Stimulated activated CD4-positive, alpha-beta T cell treated with anti-CD3 and anti-CD28 coated beads, Interleukin-12 subunit alpha, Interleukin-12 subunit beta, amount 100 ng/mL, for 24 hours (primary cell): Measurements from ENCODE around the gene NTM.
"Not testable (repeated sequence)": the region's sequence is repeated elsewhere in the genome, so short reads cannot be mapped to it uniquely, and the experiment has no call there.

Experiments used
- DNase-seq, 2 experiments: peaks; one replicate each; pipeline ENCODE4 v3.0.0-alpha.2; 2020; ENCODE audit warnings: low read depth in 2 of 2

The NTM gene

DNA sequence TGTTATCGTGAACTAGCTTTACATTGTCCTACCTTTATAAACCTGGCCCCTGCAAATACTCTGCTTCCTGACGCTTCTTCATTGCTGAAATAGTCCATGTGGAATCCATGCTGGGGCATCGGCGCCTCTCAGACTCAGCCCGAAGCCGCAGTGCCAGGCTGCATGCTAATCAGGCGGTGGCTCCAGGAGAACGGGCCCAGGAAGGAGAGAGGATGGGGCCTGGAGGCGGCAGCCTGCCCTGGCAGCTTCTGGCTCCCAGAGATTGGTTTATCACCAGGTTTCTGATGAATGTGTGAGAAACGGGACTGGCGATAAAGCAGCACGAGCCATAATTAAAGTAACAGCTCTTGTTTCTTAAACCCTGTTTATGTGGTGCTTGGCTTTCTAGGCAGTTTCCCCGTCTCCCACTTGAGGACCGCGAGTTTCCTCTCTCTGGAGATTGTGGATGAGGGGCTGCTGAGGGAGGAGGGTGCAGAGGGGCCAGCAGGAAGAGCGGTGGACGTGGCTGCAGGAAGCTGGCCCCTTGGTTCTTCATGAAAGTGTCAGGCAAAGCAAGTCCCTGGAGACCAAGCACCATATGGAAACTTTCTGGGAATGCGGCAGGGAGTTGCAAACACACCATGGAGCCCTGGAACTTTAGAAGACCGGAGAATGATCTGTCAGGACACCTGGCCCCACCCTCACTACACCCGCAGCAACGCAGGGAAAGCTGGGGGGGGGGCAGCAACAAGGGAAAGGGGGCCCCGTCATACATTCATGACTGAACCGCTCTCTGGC lies 93.4 kb downstream of the NTM start:
- no peak for DNase-seq

DNA sequence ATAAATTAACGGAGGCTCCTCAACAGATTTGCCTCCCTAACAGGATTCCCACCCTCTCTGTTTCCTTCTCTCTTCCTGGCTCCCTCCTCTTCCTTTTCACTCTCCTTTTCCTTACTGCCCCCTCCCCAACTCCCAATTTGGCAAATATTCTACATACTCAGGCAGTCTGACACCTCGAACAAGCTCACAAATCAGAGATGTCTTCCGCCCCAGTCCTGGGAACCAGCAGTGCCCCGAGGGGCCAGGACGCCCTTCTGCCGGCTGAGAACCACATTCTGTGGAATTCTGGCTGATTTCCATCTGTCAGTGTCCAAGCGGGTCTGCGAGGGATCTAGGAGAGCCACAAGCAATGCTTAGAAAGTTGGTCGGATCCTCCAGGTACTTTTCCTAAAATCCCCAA lies 94.0 kb downstream of the NTM start:
- no peak for DNase-seq

DNA sequence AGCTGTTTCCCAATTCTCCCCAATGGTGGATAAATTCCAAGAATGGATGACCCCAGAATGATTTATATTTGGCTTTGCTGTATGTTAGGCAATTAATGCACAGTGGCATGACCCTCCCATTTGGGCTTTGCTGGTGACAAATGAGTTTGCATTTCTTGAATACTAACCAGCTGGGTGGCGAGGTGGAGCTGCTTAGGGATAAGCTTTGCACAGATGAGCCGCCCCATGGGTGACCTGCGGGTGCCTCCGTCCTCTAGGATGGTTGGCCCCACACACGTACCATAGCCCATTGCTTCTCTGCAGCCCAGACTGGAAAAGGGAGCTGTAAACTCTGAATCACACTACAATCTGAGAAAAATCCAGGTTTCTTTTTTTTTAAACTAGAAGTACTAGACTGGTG lies 94.6 kb downstream of the NTM start:
- DNase-seq: no peak

DNA sequence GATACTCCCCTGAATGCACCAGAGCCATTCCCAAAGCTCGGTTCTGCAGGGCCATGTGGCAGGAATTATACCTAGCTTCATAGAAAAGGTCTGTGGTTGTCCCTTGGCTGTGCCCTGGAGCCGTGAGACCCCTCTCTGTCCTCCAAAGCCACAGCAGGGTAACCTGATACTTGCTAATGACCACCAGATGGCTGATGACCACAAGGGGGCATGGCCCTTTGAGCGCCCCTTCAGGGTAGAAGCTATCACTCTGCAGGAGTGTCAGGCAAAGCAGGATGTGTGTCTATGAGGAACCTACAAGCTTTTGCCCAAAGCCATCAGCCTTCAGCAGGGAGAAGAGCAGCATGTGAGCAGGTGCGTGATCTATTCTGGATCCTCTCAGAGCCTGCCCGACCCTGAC lies 95.3 kb downstream of the NTM start:
- no peak for DNase-seq

DNA sequence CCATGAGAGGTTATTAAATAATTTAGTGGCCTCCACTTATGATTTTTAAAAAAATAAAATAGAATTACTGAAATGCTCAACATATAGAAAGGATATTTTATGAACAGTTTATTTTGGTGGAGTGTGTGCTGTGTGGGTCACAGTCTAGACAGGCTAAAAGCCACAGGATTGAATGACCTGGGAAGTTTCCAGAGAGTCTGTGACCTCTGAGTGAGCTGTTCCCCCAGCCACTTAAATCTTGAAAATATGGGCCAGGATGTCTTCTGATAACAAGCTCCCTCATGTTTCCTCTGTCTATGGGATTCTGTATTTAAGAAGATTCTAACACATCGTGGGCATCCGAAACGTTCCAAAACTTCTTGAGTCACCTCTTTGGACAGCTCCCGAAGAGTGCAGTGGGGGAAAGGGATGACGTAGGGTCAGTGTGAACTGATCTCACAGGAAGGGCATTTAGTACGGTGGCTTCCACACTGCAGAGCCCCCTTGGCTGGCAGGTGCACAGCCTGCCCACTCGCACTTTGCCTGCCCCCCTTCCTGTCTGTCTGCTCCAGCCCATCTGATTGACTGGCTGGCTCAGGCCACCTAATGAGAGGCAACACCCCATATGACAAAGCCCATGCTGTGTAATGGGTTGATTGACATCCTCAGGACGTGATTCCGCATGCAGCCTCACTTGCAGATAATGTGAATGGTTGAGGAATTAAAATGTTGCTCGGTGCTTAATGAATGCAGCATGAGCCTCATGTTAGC lies 97.4 kb downstream of the NTM start:
- DNase-seq: no peak

DNA sequence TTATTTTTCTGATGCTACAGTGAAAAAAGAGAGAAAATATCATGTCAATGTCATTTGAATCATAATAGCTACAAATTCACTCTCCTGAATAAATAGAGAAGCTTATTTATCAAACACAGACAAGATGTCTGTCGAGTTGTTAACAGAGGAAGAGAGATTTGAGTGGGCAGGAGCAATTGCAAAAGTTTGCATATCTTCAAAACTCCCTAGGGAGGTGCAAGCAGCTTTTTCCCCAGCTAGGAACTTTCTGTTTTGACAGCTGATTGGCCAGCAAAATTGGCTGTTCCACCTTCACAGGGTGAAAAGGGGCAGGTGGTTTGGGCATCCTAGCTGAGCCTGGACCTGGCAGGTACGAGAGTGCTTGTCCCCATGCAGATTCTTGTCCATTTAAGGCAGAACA lies 98.2 kb downstream of the NTM start:
- no peak for DNase-seq

DNA sequence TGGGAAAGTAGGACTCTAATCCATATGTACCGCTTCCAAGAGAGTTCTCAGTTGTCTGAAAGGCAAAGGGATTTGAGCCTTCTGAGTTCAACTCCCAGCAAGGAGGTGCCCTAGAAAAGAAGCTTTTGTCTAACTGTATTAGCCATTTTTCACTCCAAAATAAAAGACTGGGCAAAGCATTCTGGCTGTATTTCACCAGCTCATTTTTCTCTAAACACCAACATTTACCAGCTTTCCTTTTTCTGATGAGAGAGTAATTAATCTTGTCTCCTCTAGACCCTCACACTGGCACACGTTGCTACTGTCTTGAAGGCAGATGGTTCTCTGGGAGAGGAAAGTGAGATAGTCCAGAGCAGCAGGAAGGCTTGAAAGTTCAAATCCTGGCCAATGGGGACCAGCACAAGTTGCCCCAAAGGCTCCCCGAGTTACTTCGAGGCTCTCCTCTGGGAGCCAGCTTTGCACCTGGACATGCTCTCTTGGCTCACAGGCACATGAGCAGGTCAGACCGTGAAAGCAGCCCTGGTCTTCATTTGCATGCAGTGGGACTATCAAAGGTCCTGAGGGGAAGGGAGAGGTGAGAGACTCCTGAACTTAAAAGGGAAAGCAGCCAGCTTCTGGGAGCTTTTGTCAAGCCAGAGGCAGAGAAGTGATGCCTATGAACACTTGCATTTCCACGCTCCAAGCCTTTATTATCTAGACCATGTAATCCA lies 100.0 kb downstream of the NTM start:
- no peak for DNase-seq

DNA sequence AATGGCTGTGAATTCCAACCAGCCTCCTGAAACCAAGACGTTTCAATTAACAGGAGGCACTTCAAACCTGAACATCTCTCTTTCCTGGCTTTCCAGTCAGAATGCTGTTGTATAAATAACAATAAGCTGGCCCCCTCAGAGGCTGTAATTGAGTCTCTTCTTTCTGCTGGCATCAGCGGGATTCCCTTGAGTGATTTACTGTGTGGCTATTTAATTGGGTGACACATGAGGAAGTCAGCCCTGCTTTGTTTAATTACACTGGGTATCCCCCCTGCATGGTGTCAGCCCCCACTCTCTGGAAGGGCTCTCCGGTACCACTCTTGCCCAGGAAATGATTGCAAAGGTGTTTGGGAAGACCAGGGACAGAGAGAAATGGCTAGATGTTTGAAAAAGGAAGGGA lies 101.6 kb downstream of the NTM start:
- no peak for DNase-seq

DNA sequence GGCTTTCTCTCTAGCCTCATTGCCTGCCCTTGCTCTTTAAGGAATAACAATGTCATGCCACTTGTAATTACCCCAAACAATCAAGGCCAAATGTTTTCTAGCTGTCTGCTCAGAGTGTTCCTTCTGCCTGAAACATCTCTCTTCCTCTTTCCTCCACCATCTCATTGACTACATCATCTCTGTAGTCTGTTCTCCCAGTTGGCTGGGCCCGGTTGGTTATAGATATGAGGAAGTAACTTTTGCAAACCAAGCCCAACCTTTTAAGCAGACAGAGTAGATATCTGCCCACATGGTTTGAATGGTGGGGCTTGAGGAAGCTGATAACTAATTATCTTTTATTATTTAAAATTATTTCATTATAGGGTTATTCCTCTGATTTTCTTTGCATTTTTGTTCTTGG lies 104.5 kb downstream of the NTM start:
- DNase-seq: no peak

DNA sequence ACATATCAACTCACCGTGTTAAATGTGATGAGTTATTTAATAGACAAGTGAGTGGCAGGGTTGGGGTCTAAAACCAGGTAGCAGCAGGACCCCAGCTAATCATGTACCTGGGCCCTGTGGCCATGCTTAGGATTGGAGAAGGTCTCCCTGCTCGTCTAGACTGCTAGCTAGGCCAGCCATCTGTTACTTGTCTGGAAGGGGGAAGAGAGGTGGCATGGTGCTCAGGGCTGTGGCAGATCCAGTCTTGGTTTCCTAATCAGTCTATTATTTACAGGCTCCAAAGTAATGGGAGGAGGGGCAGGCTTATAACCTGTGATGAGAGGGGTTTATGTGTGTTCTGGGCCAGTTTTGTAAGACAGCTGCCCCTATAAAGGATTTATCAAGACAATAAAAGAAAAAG lies 105.9 kb downstream of the NTM start:
- DNase-seq: no peak

DNA sequence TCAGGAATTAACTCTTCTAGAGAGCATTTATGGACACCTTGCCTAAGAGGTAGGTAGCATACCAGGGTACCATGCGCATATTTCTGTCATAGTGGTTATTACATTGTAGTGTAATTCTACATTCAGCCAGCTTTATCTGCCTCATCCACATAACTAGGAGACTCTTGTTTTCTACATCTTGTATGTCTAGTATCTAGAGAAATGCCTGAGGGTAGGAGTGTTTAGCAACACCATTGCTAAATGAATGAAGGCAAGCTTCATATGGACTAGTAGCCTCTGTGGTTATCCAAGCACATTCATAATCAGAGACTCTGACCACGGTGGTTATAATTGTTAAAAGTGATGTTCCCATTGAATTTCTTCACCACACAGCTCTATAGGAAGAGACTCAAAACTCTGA lies 107.9 kb downstream of the NTM start:
- no peak for DNase-seq

DNA sequence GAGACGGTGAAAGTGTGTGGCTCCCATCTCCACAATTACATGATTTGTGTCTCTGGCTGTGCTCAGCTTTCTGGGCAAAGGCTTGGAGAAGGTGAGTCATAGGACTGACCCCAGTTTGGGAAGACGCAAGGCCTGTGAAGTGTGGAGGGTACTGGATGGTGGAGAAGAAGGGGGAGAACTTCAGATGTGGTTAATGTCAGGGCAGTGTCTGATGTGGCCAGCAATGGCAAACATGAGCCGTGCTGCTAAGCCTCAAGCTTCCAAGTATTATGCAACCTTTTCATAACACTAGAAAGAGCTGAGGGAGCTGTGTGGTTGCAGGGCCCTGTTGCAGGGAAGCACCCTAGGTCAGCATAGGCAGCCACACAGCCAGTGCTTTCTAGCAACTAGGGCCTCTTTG lies 110.9 kb downstream of the NTM start:
- no peak for DNase-seq

DNA sequence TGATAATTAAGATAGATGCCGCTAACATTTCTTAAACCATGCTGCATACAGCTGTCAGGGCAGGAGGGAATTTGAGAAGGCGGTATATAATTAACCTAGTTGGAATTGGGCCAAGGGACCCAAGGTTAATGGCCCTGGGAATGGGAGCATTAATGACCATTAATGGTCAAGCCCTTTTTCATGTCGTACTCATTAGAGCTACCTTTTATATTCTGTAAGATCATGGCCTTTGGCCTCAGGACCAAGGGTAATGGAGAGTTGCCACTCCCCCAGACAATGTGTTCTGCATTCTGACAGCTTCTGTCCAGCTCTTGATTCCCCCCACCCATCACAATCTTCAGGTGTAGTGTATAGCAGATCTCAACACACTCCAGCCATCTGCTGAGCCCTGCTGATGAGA lies 111.6 kb downstream of the NTM start:
- DNase-seq: no peak

DNA sequence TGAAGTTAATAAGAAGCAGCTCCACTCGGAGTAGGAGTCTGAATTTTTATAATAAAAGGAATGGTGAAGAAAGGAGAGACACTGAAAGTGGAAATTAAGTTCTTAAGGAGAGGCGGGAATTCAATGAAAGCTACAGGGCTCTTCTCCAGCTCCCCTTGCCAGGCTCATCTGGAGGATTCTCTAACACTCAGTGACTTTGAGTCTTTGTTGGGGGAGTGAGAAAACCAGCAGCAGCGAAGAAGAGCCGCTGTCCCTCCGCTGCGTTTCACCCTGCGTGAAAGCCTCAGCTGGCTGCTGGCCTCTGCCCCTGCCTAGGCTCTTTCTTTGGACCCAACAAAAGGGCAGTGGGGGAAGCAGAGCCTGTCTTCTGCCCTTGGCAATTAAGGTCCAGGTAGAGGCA lies 113.0 kb downstream of the NTM start:
- DNase-seq: no peak

DNA sequence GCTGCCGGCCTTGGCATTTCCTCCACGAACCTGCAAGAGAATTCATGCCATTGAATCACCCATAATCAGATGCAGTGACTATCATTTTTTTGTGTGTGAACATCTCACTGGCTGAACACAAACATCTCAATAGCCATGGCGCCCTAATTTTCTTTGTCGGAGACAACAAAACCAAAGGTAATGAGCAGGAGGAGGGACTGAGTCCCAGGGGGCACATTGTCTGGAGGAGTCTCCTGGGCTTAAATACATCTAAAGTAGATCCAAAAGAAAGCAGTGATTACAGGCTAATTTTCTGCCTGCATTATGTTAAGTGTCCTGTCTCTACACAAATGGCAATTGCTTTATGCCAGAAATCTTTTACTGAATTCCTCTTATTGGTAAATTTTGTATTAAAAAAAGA lies 113.5 kb downstream of the NTM start:
- no peak for DNase-seq

DNA sequence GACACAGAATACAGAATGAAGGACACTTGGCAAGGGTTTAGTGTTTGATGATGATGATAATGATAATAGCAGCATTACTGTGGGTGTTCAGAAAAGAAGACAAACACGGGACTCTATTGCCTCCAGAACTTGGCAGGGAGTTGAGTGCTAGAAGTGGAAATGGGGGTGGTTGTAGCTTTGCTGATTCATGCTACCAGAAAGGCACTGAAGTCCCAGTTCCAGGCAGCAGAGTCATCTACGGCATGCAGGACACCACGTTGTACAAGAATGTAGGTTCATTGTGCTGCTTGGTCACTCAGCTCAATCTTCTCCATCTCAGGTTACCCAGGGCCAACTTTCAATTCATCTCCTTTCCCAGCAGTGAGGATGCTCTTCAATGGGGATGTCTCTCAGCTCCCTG lies 115.7 kb downstream of the NTM start:
- DNase-seq: no peak

DNA sequence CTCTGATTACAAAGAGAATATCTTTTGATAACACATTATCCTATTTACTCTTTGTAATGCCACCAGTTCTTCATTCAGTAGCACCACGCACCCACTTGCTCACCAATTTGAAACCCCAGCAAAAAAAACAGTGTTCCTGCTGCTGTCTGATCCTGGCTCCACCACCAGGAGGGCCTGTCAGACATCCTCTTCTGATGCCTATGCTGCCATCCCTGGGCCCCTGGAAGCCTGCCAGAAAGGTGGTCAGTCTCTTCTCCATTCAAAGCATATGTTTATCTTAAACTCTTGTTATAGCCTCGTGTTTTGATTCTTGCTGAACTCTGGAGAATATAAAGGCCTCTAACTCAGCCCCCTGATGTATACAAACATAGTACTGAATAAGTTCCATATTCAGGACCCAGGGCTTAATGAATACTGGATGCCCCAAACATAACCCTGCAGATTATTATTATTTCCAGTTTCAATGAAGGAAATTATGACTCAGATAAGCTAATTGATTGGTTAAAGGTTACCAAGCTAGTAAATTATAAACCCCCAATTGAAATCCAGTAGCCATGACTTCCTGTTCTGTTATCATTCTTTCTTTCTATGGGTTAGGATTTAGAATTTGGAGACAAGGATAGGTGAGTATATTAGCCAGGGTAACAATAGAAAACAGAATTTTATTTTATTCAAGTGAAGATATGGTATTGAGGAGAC lies 116.7 kb downstream of the NTM start:
- DNase-seq: no peak

DNA sequence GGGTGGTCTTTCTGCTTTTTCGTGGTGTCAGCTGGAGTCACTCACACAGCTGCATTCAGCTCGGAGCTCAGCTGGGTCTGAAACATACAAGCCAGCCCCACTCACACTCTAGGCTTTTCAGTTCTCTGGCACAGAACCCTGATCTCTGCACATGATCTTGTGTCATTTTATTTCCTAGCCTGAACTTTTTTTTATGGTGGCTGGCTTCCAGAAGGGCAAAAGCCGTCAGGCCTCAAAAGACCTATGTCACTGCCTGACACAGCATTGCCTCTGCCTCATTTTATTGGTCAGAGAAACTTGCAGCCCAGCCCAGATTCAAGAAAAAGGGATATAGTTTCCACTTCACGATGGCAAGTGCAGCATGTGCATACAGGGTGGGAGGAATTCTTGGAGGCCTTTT lies 117.8 kb downstream of the NTM start:
- DNase-seq: no peak

DNA sequence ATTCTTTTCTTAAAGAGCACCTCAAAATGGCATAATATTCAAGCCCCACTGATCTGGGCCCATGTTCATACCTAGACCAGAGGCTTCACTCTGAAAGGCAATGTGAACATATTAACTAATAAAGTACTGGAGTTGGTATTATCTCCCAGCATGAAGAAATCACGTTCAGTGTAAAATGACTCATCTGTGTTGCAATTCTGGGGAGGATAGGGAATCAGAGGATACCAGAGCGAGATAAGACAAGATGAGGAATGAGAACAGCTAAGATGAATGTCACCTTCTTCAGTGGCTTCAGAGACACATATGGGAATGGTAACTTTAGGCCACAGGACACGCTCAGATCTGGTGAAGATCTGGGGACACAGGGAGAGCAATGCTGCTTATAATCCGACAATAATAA lies 121.1 kb downstream of the NTM start:
- DNase-seq: no peak

DNA sequence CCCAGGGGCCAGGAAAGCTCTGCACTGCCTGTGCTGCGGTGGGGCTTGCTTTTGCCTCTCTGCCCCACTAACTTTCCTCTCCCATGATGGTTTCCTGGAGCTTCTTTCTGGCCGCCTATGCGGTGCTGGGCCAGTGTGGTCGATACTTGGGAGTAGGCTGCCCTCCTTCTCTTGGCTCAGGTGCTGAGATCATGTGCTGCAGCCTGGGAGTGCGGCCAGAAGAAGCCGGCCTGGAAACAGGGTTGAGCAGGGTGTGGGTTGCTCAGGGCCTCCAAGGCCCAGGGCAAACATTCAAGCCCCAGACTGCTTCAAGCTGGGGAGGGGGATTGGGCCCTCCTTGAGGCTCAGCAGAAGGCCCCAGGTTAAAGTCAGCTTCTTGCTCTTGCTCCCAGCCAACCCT lies 125.0 kb downstream of the NTM start:
- DNase-seq: no peak

DNA sequence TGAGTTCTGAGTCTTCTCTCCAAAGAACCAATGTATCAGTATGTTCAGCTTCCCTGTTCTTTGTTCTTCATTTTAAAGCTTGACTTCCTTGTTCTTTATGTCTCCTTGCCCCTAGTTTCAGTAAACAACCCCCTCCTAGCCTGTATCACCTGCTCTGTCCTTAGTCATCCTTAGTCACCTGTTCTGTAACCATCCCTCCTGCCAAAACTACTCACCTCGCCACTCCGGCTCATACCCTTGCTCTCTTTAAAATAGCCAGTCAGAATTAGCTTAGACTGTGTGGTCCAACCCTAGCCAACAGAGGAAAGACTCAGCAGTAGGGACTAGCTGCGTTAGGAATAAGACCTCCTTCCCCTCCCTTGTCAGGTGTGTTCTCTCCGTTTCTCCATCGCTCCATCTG lies 127.3 kb downstream of the NTM start:
- not testable (repeated sequence) for DNase-seq

DNA sequence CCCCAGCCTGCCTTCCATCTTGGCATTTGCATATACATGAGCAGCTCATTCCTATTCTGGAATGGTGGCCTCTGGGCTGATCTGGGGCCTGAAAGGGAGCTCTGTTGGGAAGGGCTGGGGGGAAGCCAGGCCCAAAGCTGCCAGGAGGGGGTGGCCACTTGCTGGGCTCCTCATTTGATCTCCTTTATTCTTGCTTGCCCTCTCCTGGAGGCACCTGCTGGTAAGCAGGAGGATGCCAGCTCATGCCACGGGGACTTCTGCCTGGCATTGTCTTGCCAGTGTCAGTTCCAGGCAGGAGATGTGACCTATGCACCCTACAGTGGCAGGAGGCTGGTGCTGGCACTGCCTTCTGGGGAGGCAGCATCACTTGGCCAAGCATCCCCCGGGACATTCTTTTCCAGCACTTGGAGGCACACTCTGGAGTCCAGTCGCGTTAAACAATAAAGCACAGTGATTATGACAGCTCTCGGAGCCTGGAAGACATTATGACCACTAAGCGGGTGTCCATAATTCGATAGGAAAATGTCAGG lies 128.3 kb downstream of the NTM start:
- no peak for DNase-seq
